ENCODE results near the gene FEM1A. TPM values are rescaled to one million over a fixed set of nuclear protein-coding genes. Genes with fewer than 3 reads are reported as not detected.
"Not testable (repeated sequence)": the region's sequence is repeated elsewhere in the genome, so short reads cannot be mapped to it uniquely, and the experiment has no call there.

Gene FEM1A
- total RNA-seq, 1 donor from 2014 or later = 17.3 TPM

DNA sequence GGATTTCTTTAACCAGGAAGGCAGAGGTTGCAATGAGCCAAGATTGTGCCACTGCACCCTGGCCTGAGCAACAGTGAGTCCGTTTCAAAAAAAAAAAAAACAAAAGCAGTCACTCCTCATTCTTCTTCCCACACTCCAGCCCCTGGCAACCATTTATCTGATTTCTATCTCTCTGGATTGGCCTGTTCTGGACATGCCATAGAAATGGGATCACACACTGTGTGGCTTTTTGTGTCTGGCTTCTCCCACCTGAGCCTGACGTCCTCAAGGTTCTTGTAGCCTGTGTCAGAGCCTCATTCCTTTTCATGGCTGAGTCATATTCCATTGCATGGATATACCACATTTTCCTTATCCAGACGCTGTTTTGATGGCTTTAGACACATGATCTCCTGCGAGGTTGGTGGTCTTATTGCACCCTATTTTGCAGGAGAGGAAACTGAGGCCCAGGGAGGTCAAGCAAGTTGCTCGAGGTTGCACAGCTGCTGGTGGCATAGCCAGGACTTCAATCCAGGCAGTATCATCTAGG is 15.8 kb upstream of the FEM1A start:
- TF ChIP-seq, protein P1, sequence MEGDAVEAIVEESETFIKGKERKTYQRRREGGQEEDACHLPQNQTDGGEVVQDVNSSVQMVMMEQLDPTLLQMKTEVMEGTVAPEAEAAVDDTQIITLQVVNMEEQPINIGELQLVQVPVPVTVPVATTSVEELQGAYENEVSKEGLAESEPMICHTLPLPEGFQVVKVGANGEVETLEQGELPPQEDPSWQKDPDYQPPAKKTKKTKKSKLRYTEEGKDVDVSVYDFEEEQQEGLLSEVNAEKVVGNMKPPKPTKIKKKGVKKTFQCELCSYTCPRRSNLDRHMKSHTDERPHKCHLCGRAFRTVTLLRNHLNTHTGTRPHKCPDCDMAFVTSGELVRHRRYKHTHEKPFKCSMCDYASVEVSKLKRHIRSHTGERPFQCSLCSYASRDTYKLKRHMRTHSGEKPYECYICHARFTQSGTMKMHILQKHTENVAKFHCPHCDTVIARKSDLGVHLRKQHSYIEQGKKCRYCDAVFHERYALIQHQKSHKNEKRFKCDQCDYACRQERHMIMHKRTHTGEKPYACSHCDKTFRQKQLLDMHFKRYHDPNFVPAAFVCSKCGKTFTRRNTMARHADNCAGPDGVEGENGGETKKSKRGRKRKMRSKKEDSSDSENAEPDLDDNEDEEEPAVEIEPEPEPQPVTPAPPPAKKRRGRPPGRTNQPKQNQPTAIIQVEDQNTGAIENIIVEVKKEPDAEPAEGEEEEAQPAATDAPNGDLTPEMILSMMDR (conservative IDR thresholded peaks at IDR 0.05) = no peak
- Mint-ChIP-seq H3K36me3 (ENCODE audit: low read depth) (no peaks in the 10 kb centered on the region), H3K4me1 (no peaks in the 10 kb centered on the region), H3K4me3 (no peak overlapping the region), H3K27me3 (ENCODE audit: low read depth) (peaks cover 67% of the 10 kb centered on the region), H3K9me3 (no peaks in the 10 kb centered on the region), H3K27ac (ENCODE audit: unreplicated experiment) (no peak overlapping the region)
- DNase-seq (ENCODE audit: low read depth, low spot score) = no peak

DNA sequence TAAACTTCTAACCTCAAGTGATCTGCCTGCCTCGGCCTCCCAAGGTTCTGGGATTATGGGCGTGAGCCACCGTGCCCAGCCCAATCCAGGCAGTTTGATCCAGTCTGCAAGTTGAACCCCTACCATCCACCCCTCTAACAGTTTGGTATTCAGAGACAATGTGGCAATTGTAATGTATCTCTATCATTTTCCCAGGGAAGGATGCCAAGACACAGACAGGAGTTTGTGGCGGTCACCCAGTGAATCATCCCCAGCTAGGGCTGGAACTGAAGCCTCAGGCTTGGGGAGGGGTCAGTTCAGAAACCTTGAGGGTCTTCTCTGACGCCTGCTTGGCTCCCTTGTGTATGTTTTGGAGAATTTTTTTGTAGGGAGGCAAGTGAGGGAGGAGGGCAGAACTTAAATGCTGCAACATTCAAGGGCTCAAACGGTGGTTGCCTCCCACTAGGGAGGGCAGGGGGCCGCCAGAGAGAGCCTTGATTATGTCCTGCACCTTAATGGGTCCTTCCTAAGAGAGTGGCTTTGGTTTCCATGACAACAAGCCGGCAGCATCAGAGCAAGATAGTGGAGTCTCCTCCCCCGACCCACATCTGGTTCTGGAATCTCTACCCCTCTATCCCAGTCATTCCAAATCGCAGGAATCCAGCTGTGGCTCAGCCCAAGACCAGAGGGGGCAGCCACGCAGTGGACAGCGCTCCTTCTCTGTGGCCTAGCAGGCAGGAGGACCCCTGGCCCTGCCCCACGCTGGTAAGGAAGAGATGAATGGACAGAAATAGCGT is 14.9 kb upstream of the FEM1A start:
- Mint-ChIP-seq H3K4me3 (no peak overlapping the region), H3K27ac (ENCODE audit: unreplicated experiment) (no peak overlapping the region), H3K4me1 (no peaks in the 10 kb centered on the region), H3K9me3 (no peaks in the 10 kb centered on the region), H3K36me3 (ENCODE audit: low read depth) (no peaks in the 10 kb centered on the region), H3K27me3 (ENCODE audit: low read depth) (peaks cover 75% of the 10 kb centered on the region)
- no peak for DNase-seq (ENCODE audit: low read depth, low spot score)
- TF ChIP-seq, protein P1 (conservative IDR thresholded peaks at IDR 0.05) = no peak

DNA sequence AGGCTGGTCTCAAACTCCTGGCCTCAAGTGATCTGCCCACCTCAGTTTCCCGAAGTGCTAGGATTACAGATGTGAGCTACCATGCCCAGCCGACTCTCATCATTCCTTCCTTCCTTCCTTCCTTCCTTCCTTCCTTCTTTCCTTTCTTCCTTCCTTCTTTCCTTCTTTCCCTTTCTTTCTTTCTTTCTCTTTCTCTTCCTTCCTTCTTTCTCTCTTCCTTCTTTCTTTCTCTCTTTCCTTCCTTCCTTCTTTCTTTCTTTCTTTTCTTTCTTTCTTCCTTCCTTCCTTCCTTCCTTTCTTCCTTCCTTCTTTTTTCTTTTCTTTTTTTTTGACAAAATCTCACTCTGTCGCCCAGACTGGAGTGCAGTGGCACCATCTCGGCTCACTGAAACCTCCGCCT is 13.4 kb upstream of the FEM1A start:
- H3K27ac Mint-ChIP-seq (ENCODE audit: unreplicated experiment); H3K4me3 Mint-ChIP-seq; DNase-seq (ENCODE audit: low read depth, low spot score); H3K36me3 Mint-ChIP-seq (ENCODE audit: low read depth); H3K4me1 Mint-ChIP-seq; H3K9me3 Mint-ChIP-seq: not testable (repeated sequence)
- H3K27me3 Mint-ChIP-seq (ENCODE audit: low read depth) = peaks cover 74% of the 10 kb centered on the region

DNA sequence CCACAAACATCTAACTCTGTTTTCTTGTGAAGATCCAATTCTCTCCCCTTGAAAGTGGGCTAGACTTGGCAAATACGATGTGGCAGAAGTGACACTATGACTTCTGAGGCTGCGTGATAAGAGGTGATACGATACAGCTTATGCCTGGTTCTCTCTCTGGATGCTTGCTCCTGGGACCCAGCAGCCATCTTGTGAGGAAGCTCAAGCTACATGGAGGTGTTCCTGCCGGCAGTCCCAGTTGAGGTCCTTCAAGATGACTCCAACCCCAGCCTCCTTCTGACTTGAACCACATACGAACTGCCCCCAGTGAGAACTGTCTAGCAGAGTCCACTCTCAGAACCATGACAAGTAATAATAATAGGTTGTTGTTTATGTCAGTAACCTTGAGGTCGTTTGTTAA is 10.7 kb upstream of the FEM1A start:
- no peaks in the 10 kb centered on the region for H3K4me1 Mint-ChIP-seq
- H3K27me3 Mint-ChIP-seq (ENCODE audit: low read depth) = peaks cover 53% of the 10 kb centered on the region
- TF ChIP-seq, protein P1 (conservative IDR thresholded peaks at IDR 0.05) = no peak
- H3K4me3 Mint-ChIP-seq = no peak overlapping the region
- no peaks in the 10 kb centered on the region for H3K36me3 Mint-ChIP-seq (ENCODE audit: low read depth)
- H3K9me3 Mint-ChIP-seq = no peaks in the 10 kb centered on the region
- H3K27ac Mint-ChIP-seq (ENCODE audit: unreplicated experiment) = no peak overlapping the region
- DNase-seq (ENCODE audit: low read depth, low spot score) = no peak

DNA sequence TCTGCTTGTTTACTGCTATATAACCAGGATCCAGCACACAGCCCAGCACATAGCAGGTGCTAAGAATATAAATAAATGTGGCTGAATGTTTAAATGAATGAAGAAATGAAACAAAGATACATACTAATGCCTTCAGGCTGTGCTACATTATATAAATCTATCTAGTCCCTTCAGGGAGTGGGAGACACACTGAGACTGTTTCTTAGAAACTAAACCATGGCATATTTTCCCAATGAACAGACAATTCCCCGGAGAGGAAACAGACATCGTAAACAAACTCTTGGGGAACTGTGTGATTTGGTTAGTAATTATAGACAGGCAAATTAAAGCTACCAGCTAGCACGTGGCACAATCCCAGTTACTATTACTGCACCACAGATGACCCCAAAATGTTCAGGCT is 9.7 kb upstream of the FEM1A start:
- H3K4me3 Mint-ChIP-seq = no peak overlapping the region
- H3K27ac Mint-ChIP-seq (ENCODE audit: unreplicated experiment) = no peak overlapping the region
- no peak for DNase-seq (ENCODE audit: low read depth, low spot score)
- H3K9me3 Mint-ChIP-seq = no peaks in the 10 kb centered on the region
- no peaks in the 10 kb centered on the region for H3K36me3 Mint-ChIP-seq (ENCODE audit: low read depth)
- TF ChIP-seq, protein P1 (conservative IDR thresholded peaks at IDR 0.05) = no peak
- H3K4me1 Mint-ChIP-seq = no peaks in the 10 kb centered on the region
- H3K27me3 Mint-ChIP-seq (ENCODE audit: low read depth) = peaks cover 49% of the 10 kb centered on the region

DNA sequence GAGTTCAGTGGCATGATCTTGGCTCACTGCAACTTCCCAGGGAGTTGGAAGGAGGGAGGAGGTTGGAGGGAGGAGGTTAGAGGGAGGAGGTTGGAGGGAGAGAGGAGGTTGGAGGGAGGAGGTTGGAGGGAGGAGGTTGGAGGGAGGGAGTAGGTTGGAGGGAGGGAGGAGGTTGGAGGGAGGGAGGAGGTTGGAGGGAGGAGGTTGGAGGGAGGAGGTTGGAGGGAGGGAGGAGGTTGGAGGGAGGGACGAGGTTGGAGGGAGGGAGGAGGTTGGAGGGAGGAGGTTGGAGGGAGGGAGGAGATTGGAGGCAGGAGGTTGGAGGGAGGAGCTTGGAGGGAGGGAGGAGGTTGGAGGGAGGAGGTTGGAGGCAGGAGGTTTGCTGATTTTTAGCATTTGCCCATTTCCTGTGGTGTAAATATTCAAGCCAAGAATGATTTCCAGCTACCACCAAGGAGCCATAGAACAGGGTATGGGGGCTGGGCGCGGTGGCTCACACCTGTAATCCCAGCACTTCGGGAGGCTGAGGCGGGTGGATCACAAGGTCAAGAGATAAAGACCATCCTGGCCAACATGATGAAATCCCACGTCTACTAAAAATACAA is 5.0 kb upstream of the FEM1A start:
- H3K4me3 Mint-ChIP-seq; DNase-seq (ENCODE audit: low read depth, low spot score); H3K4me1 Mint-ChIP-seq; H3K27ac Mint-ChIP-seq (ENCODE audit: unreplicated experiment); H3K36me3 Mint-ChIP-seq (ENCODE audit: low read depth); H3K9me3 Mint-ChIP-seq: not testable (repeated sequence)
- peaks cover 28% of the 10 kb centered on the region for H3K27me3 Mint-ChIP-seq (ENCODE audit: low read depth)

DNA sequence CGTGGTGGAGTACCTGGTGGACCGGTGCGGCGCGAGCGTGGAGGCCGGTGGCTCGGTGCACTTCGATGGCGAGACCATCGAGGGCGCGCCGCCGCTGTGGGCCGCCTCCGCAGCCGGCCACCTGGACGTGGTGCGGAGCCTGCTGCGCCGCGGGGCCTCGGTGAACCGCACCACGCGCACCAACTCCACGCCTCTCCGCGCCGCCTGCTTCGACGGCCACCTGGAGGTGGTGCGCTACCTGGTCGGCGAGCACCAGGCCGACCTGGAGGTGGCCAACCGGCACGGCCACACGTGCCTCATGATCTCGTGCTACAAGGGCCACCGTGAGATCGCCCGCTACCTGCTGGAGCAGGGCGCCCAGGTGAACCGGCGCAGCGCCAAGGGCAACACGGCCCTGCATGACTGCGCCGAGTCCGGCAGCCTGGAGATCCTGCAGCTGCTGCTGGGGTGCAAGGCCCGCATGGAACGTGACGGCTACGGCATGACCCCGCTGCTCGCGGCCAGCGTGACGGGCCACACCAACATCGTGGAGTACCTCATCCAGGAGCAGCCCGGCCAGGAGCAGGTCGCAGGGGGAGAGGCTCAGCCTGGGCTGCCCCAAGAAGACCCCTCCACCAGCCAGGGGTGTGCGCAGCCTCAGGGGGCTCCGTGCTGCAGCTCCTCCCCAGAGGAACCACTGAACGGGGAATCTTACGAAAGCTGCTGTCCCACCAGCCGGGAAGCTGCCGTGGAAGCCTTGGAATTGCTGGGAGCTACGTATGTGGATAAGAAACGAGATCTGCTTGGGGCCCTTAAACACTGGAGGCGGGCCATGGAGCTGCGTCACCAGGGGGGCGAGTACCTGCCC is 708 bp downstream of the FEM1A start:
- H3K9me3 Mint-ChIP-seq; H3K27me3 Mint-ChIP-seq (ENCODE audit: low read depth); H3K27ac Mint-ChIP-seq (ENCODE audit: unreplicated experiment); DNase-seq (ENCODE audit: low read depth, low spot score); H3K36me3 Mint-ChIP-seq (ENCODE audit: low read depth): not testable (repeated sequence)
- Mint-ChIP-seq H3K4me1 (peaks cover 21% of the 10 kb centered on the region), H3K4me3 (peak overlapping the region; percentile 89)

DNA sequence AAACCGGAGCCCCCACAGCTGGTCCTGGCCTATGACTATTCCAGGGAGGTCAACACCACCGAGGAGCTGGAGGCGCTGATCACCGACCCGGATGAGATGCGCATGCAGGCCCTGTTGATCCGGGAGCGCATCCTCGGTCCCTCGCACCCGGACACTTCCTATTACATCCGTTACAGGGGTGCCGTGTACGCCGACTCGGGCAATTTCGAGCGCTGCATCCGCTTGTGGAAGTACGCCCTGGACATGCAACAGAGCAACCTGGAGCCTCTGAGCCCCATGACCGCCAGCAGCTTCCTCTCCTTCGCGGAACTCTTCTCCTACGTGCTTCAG is 1.3 kb downstream of the FEM1A start:
- H3K27ac Mint-ChIP-seq (ENCODE audit: unreplicated experiment); H3K27me3 Mint-ChIP-seq (ENCODE audit: low read depth); H3K9me3 Mint-ChIP-seq; H3K36me3 Mint-ChIP-seq (ENCODE audit: low read depth); DNase-seq (ENCODE audit: low read depth, low spot score): not testable (repeated sequence)
- H3K4me3 Mint-ChIP-seq = peak overlapping the region; percentile 85
- peaks cover 21% of the 10 kb centered on the region for H3K4me1 Mint-ChIP-seq

DNA sequence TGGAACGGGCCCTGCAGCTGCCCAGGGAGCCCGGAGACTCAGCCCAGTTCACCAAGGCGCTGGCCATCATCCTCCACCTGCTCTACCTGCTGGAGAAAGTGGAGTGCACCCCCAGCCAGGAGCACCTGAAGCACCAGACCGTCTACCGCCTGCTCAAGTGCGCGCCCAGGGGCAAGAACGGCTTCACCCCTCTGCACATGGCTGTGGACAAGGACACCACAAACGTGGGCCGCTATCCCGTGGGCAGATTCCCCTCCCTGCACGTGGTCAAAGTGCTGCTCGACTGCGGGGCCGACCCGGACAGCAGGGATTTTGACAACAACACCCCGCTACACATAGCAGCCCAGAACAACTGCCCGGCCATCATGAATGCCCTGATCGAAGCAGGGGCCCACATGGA is 1.7 kb downstream of the FEM1A start:
- H3K4me3 Mint-ChIP-seq = peak overlapping the region; percentile 85
- H3K27me3 Mint-ChIP-seq (ENCODE audit: low read depth); H3K9me3 Mint-ChIP-seq; H3K27ac Mint-ChIP-seq (ENCODE audit: unreplicated experiment); DNase-seq (ENCODE audit: low read depth, low spot score); H3K36me3 Mint-ChIP-seq (ENCODE audit: low read depth): not testable (repeated sequence)
- peaks cover 21% of the 10 kb centered on the region for H3K4me1 Mint-ChIP-seq
